Stimulated activated CD4-positive, alpha-beta T cell treated with anti-CD3 and anti-CD28 coated beads, Interleukin-15, amount 100 ng/mL, for 1 hour (primary cell): ENCODE data around the gene NOP53.
"Not testable (repeated sequence)": the region's sequence is repeated elsewhere in the genome, so short reads cannot be mapped to it uniquely, and the experiment has no call there.

ENCODE experiments used
- DNase-seq, 2 donors: peaks; one replicate each; pipeline ENCODE4 v3.0.0-alpha.2; 2020; ENCODE audit warnings: low read depth in 1 of 2, low spot score in 1 of 2

NOP53 gene

DNA sequence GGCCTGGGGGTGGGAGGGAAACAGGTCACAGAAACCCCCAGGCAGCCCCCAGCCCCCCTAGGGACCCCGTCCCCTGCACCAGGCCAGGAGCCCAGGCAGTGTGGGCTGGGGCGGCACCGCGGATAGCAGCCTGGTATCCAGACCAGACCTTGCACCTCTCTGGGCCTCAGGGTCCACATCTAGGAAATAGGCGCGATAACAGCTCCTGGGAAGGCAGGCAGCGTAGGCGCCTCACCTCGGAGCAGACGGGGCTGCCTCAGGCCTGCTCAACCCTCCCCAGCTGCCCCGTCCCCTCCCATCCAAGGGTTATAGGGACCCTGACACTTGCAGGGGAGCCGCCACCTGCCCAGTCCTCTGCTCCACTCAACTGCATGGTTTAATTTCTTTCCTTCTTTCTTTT lies 58.3 kb downstream of the NOP53 start:
- not testable (repeated sequence) for DNase-seq

DNA sequence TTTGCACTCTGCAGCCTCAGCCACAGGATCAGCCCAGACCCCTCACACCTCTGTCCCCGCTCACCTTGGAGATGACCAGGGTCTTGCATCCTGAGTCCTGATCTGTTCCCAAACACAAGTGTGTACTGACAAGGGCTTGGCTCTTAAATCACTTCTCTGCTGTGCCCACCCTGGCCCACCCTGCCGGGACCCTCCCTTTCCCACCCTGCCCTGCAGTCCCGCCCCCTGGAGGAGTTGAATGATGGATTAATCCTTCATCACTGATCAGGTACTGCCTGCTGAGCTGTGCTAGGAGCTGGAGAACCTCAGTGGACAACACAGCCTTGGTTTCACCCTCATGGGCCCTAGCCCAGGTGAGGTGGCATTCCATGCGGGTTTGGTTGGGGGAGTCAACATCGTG lies 59.1 kb downstream of the NOP53 start, which contains the start of gene TPRX1:
Gene TPRX1, minus strand, starts transcription at position 101 of the 400 bp plus-strand sequence. Its CDS starts 12 bp downstream, at position 89.
- DNase-seq: not testable (repeated sequence)

DNA sequence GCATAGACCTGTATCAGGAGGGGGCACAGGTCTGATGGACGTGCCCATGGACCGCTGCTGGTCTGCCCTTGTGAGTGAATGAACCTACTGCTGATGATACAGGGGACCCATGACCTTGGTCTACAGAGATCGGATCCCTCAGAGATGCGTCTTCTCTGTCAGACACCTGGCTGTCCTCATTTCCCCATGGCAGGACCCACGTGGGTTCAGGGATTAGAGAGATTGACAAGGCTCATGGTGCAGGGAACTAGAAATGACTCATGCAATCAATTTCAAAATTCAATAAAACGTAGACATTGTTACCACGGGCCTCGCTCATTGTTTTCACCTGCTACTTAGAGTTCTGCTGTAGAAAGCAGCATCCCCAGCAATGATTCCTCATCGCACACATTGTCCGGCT lies 60.0 kb downstream of the NOP53 start:
- DNase-seq: no peak

DNA sequence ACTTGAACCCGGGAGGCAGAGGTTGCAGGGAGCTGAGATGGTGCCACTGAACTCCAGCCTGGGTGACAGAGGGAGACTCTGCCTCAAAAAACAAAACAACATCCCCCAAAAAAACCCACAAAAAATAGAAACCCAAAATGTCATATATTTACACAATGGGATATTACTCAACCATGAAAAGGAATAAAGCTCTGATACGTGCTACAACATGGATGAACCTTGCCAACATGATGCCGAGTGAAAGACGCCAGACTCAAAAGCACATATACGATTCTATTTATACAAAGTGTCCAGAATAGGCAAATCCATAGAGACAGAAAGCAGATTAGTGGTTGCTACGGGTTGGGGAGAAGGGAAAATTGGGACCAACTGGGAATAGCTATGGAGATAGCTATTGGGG lies 61.1 kb downstream of the NOP53 start:
- DNase-seq: no peak
